Ishikawa (cell line): ENCODE results near the gene MAP2K4.

Experiments
- CEBPB ChIP-seq: IDR thresholded peaks from 2 replicates; pipeline ENCODE4 v1.6.1; 2012
- CREB1 ChIP-seq: IDR thresholded peaks from 2 replicates; pipeline ENCODE4 v1.6.1; 2012; ENCODE audit warnings: low read depth
- EGR1 ChIP-seq: IDR thresholded peaks from 2 replicates; pipeline ENCODE4 v1.6.1; 2012
- EP300 ChIP-seq: IDR thresholded peaks from 2 replicates; pipeline ENCODE4 v1.6.1; 2012; ENCODE audit warnings: borderline replicate concordance
- FOXM1 ChIP-seq: IDR thresholded peaks from 2 replicates; pipeline ENCODE4 v1.6.1; 2012; ENCODE audit warnings: low read depth, borderline replicate concordance
- NFIC ChIP-seq: IDR thresholded peaks from 2 replicates; pipeline ENCODE4 v1.6.1; 2012
- RAD21 ChIP-seq: IDR thresholded peaks from 2 replicates; pipeline ENCODE4 v1.6.1; 2012; ENCODE audit warnings: low read depth
- TAF1 ChIP-seq: IDR thresholded peaks from 2 replicates; pipeline ENCODE4 v1.6.1; 2012; ENCODE audit warnings: low read depth, mild to moderate bottlenecking
- TCF12 ChIP-seq: IDR thresholded peaks from 2 replicates; pipeline ENCODE4 v1.6.1; 2012; ENCODE audit warnings: low read depth
- TEAD4 ChIP-seq: IDR thresholded peaks from 2 replicates; pipeline ENCODE4 v1.6.1; 2012
- YY1 ChIP-seq: IDR thresholded peaks from 2 replicates; pipeline ENCODE4 v1.6.1; 2012; ENCODE audit warnings: low read depth
- ZBTB7A ChIP-seq: IDR thresholded peaks from 2 replicates; pipeline ENCODE4 v1.6.1; 2012; ENCODE audit warnings: low read depth
- TF ChIP-seq, protein P1 (sequence below): IDR thresholded peaks from 2 replicates; pipeline ENCODE4 v1.6.1; 2012; ENCODE audit warnings: low read depth, mild to moderate bottlenecking
- TF ChIP-seq, protein P2 (sequence below): IDR thresholded peaks from 2 replicates; pipeline ENCODE4 v1.6.1; 2012
- TF ChIP-seq, protein P3 (sequence below): IDR thresholded peaks from 2 replicates; pipeline ENCODE4 v1.6.1; 2012

MAP2K4 gene

DNA sequence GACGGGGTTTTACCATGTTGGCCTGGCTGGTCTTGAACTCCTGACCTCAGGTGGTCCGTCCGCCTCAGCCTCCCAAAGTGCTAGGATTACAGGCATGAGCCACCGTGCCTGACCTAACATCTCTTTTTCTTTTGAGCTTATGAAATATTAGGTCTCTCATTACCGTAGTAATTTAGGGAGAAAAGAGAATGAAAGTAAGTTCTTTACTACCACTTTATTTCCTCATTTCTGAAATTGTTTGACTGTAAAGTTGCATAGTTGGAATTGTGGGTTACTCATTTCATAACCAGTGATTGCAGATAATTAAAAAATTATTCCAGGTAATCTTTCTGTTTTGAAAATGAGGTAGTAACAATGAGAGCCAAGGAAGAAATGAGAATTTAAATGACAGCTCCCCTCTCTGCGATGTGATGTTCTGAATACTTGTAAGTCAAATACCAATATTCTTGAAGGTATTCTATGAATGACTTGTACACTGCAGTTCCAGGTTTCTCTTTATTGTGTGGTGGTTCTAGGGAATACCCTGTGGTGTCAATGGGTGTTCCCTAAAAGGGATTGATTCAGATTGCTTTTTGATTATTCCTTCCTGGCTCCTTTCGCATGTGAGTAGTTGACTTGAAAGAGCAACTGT lies 28.3 kb downstream of the MAP2K4 start:
- TF ChIP-seq TCF12 (no peak), ZBTB7A (no peak), TAF1 (no peak), CREB1 (no peak), FOXM1 (no peak), EP300 (no peak), YY1 (no peak), EGR1 (no peak), RAD21 (no peak), NFIC (no peak), TEAD4 (no peak)
- TF ChIP-seq, protein P1, sequence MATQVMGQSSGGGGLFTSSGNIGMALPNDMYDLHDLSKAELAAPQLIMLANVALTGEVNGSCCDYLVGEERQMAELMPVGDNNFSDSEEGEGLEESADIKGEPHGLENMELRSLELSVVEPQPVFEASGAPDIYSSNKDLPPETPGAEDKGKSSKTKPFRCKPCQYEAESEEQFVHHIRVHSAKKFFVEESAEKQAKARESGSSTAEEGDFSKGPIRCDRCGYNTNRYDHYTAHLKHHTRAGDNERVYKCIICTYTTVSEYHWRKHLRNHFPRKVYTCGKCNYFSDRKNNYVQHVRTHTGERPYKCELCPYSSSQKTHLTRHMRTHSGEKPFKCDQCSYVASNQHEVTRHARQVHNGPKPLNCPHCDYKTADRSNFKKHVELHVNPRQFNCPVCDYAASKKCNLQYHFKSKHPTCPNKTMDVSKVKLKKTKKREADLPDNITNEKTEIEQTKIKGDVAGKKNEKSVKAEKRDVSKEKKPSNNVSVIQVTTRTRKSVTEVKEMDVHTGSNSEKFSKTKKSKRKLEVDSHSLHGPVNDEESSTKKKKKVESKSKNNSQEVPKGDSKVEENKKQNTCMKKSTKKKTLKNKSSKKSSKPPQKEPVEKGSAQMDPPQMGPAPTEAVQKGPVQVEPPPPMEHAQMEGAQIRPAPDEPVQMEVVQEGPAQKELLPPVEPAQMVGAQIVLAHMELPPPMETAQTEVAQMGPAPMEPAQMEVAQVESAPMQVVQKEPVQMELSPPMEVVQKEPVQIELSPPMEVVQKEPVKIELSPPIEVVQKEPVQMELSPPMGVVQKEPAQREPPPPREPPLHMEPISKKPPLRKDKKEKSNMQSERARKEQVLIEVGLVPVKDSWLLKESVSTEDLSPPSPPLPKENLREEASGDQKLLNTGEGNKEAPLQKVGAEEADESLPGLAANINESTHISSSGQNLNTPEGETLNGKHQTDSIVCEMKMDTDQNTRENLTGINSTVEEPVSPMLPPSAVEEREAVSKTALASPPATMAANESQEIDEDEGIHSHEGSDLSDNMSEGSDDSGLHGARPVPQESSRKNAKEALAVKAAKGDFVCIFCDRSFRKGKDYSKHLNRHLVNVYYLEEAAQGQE = no peak
- TF ChIP-seq, protein P2, sequence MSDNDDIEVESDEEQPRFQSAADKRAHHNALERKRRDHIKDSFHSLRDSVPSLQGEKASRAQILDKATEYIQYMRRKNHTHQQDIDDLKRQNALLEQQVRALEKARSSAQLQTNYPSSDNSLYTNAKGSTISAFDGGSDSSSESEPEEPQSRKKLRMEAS = no peak

DNA sequence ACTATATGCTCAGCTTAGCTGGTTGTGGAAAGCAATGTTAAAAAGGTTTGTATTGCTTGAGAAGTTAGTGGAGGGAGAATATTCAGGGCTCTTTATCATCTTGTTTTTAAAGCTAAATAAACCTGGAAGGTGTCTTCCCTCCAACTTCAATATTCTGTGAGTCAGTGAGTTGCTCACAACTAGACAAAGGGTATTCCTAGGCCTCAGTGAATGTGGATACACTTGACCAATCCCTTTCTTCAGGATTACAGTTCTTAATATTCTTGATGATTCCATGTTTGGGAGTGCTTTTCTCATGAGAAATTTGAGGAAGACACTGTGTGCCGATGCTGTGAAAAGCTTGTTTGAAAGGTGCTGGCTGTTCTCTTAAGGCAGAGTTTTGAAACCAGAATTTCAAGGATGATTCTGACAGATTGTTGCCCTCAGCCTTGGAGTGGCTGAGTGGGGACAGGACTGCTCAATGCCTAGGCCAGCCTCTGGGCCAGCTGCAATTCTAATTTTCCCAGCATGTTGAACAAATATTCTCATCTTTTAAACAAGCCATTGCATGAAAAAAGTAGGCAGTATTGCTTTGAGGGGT lies 30.1 kb downstream of the MAP2K4 start:
- no peak for TF ChIP-seq FOXM1
- TF ChIP-seq RAD21 = no peak
- no peak for TF ChIP-seq EGR1
- no peak for TF ChIP-seq CREB1

DNA sequence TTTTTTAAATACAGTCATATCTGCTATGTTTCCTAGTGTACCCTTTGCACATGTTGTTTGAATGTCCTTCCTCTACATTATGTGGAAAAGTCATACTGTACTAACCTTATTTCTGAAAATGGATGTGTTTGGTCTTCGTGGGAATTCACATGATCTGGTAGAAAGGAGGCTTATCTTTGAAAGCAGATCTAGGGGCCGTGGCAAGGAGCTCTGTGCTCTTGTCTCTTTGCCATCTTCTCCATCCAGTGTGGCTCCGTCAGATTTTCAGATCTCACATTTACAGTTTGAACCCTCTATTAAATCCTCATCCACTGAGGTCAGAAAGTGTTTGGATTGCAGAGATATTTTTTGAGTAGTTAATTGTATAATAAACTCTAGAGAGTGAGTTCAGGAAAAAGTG lies 32.9 kb downstream of the MAP2K4 start:
- TF ChIP-seq CREB1 (no peak), EGR1 (no peak), YY1 (no peak), TEAD4 (no peak), RAD21 (no peak), NFIC (no peak), CEBPB (no peak), TCF12 (no peak), ZBTB7A (no peak), EP300 (no peak), FOXM1 (no peak), TAF1 (no peak)
- TF ChIP-seq, protein P2 = no peak
- TF ChIP-seq, protein P3, sequence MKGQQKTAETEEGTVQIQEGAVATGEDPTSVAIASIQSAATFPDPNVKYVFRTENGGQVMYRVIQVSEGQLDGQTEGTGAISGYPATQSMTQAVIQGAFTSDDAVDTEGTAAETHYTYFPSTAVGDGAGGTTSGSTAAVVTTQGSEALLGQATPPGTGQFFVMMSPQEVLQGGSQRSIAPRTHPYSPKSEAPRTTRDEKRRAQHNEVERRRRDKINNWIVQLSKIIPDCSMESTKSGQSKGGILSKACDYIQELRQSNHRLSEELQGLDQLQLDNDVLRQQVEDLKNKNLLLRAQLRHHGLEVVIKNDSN = no peak
- TF ChIP-seq, protein P1 = no peak

DNA sequence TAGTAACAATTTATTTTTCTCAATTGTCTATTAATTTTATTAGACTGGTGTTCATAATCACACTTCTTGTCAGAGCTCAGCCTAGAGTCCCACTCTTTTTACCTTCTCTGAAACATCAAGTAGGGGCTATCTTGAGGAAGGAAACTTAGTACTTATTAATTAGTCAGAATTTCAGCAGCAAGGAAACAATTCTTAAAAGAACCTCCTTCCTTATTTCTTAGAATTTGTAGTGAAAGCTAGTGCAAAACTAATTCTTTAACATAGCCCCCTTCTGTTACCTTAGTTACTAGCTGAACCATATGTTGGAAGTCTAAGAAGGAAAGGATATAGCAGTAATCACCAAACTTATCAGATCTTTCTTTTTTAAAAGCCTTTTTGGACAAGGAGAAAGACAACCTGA lies 35.2 kb downstream of the MAP2K4 start:
- no peak for TF ChIP-seq RAD21
- TF ChIP-seq, protein P2 = no peak
- no peak for TF ChIP-seq TCF12

DNA sequence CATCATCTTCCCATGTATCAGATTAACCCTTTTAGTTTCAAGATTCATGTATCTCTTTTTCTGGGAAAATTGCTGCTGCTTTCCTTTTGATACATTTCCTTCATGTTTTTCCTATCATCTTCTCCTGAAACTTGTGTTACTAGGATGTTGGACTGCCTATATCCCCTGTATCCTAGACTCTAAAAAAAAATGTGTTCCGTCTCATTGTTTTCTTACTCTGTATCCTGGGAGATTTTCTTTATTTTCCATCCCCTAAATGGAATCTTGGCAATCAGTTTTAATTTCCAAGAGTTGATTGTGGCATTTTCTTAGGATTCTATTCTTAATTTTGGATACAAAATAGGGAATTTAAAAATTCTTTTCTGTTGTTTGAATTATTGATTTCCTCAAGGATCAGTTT lies 36.8 kb downstream of the MAP2K4 start:
- TF ChIP-seq EP300 = no peak
- TF ChIP-seq RAD21 = no peak
- TF ChIP-seq, protein P2 = no peak
- no peak for TF ChIP-seq TCF12
- TF ChIP-seq EGR1 = no peak
- TF ChIP-seq CREB1 = no peak
- TF ChIP-seq TEAD4 = no peak
- no peak for TF ChIP-seq YY1
- no peak for TF ChIP-seq TAF1
- TF ChIP-seq, protein P1 = no peak
- TF ChIP-seq ZBTB7A = no peak
- TF ChIP-seq FOXM1 = no peak
- no peak for TF ChIP-seq CEBPB
- TF ChIP-seq NFIC = no peak
- TF ChIP-seq, protein P3 = no peak
